ENCODE data around the gene CACNA2D3.

DNA sequence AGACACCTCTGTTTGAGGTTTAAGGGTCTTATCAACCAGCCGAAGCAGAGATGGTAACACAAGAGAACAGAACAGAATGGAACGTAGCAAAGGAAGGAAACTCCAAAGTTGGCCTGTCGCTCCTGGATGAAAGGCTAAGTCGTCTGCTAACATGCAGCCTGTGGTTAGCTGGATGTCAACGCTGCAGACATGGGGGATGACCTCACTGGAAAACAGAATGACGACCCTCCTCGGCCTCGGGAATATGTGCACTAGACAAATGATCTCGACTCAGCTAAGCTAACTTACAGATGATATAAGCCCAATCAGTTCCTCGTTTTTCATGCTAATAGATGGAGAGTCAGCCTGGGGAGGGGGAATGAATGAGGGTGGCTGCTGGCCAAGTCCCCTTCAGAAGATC is 983.3 kb downstream of the CACNA2D3 start:
- TF ChIP-seq EZH2 (IDR thresholded peaks at IDR 0.05; ENCODE audit: insufficient read depth, poor library complexity, severe bottlenecking) (no peak), EZH2phosphoT487 (IDR thresholded peaks at IDR 0.05; ENCODE audit: insufficient read depth, low read depth) (no peak)
